ENCODE measurements around the gene HOXB1. TPM values are rescaled to one million over a fixed set of nuclear protein-coding genes. Genes with fewer than 3 reads are reported as not detected.
A peak's percentile ranks its signal among the peaks of the same experiment; 100 is the strongest.

The HOXB1 gene
- total RNA-seq, 1 experiment from 2014 or later: not detected

DNA sequence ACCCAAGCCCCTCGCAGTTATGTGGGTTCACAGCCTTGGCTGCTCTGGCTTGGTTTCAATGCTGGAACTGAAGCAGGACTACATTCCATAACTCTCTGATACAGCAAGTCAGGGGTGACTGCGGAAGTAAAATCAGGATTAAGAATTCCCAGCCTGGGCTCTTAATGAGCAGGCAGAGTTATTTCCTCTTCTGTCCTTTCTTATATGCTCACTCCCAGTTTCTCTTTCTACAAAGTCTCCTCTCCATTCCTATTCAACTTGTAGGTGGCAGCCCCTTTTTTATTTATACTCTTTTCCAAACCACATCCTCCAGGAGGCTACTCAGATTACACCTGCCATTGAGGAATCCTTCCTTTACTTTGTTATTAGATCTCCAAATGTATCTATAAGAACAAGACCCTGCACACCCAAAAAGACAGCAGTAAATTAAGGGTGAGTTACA lies 40.3 kb downstream of the HOXB1 start:
- Histone ChIP-seq H3K4me3 (ENCODE audit: low read depth in 2 of 2, low read length in 2 of 2) (no peak overlapping the region), H3K27me3 (ENCODE audit: control insufficient read depth, insufficient read depth, low read length) (no peaks in the 10 kb centered on the region), H3K4me1 (ENCODE audit: control insufficient read depth, insufficient read depth, low read length) (peaks cover 48% of the 10 kb centered on the region), H3K36me3 (ENCODE audit: control insufficient read depth, insufficient read depth, low read length) (no peaks in the 10 kb centered on the region), H3K9me3 (ENCODE audit: control insufficient read depth, insufficient read depth, low read depth, low read length) (no peaks in the 10 kb centered on the region), H3K27ac (ENCODE audit: low read length) (peak overlapping the region; percentile 55; the same call in 1 of the 2 replicates)
- BruUV-seq (replicated peaks): no TSS peak
- no peak for DNase-seq (ENCODE audit: low read depth, low spot score)
- ChIA-PET CTCF (interaction anchor here (1.0 kb wide), 1 partner anchor 51 kb away, joined by 3 read pairs; no protein-coding TSS in a partner anchor), POLR2A (no interaction called here)
- intact Hi-C loops (cut with micrococcal nuclease; ENCODE audit: unreplicated experiment) (loop anchor here (5.0 kb wide), 1 partner anchor 52 kb away; no protein-coding TSS in a partner anchor), in situ Hi-C loops (cut with HindIII; ENCODE audit: low pct_unique_long_range_greater_than_20kb, low sequenced_read_pairs) (no loop called here)
- ATAC-seq: no peak
- TF ChIP-seq, protein P1, sequence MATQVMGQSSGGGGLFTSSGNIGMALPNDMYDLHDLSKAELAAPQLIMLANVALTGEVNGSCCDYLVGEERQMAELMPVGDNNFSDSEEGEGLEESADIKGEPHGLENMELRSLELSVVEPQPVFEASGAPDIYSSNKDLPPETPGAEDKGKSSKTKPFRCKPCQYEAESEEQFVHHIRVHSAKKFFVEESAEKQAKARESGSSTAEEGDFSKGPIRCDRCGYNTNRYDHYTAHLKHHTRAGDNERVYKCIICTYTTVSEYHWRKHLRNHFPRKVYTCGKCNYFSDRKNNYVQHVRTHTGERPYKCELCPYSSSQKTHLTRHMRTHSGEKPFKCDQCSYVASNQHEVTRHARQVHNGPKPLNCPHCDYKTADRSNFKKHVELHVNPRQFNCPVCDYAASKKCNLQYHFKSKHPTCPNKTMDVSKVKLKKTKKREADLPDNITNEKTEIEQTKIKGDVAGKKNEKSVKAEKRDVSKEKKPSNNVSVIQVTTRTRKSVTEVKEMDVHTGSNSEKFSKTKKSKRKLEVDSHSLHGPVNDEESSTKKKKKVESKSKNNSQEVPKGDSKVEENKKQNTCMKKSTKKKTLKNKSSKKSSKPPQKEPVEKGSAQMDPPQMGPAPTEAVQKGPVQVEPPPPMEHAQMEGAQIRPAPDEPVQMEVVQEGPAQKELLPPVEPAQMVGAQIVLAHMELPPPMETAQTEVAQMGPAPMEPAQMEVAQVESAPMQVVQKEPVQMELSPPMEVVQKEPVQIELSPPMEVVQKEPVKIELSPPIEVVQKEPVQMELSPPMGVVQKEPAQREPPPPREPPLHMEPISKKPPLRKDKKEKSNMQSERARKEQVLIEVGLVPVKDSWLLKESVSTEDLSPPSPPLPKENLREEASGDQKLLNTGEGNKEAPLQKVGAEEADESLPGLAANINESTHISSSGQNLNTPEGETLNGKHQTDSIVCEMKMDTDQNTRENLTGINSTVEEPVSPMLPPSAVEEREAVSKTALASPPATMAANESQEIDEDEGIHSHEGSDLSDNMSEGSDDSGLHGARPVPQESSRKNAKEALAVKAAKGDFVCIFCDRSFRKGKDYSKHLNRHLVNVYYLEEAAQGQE (IDR thresholded peaks at IDR 0.05; ENCODE audit: insufficient read depth in 1 of 2, low read depth in 2 of 2, low read length in 1 of 2): no peak
- TF ChIP-seq, protein P2, sequence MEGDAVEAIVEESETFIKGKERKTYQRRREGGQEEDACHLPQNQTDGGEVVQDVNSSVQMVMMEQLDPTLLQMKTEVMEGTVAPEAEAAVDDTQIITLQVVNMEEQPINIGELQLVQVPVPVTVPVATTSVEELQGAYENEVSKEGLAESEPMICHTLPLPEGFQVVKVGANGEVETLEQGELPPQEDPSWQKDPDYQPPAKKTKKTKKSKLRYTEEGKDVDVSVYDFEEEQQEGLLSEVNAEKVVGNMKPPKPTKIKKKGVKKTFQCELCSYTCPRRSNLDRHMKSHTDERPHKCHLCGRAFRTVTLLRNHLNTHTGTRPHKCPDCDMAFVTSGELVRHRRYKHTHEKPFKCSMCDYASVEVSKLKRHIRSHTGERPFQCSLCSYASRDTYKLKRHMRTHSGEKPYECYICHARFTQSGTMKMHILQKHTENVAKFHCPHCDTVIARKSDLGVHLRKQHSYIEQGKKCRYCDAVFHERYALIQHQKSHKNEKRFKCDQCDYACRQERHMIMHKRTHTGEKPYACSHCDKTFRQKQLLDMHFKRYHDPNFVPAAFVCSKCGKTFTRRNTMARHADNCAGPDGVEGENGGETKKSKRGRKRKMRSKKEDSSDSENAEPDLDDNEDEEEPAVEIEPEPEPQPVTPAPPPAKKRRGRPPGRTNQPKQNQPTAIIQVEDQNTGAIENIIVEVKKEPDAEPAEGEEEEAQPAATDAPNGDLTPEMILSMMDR (IDR thresholded peaks at IDR 0.05): no peak
- TF ChIP-seq POLR2AphosphoS5 (IDR thresholded peaks at IDR 0.05; ENCODE audit: low read depth, low read length) (no peak), SIN3A (IDR thresholded peaks at IDR 0.05; ENCODE audit: borderline replicate concordance, insufficient read depth, low read depth, low read length) (no peak), TCF7L2 (IDR thresholded peaks at IDR 0.05; ENCODE audit: low read depth, low read length) (no peak)

- Histone ChIP-seq H3K27me3 (ENCODE audit: control insufficient read depth, insufficient read depth, low read length) (no peaks in the 10 kb centered on the region), H3K9me3 (ENCODE audit: control insufficient read depth, insufficient read depth, low read depth, low read length) (no peaks in the 10 kb centered on the region), H3K4me3 (ENCODE audit: low read depth in 2 of 2, low read length in 2 of 2) (no peak overlapping the region), H3K27ac (ENCODE audit: low read length) (peak overlapping the region; percentile 32; the same call in 1 of the 2 replicates), H3K4me1 (ENCODE audit: control insufficient read depth, insufficient read depth, low read length) (peaks cover 46% of the 10 kb centered on the region), H3K36me3 (ENCODE audit: control insufficient read depth, insufficient read depth, low read length) (no peaks in the 10 kb centered on the region)
- ChIA-PET CTCF (no interaction called here), POLR2A (no interaction called here)
- in situ Hi-C loops (cut with HindIII; ENCODE audit: low pct_unique_long_range_greater_than_20kb, low sequenced_read_pairs) (no loop called here), intact Hi-C loops (cut with micrococcal nuclease; ENCODE audit: unreplicated experiment) (loop anchor here (5.0 kb wide), 1 partner anchor 53 kb away; no protein-coding TSS in a partner anchor)
- ATAC-seq: no peak
- no TSS peak for BruUV-seq (replicated peaks)
- TF ChIP-seq SIN3A (IDR thresholded peaks at IDR 0.05; ENCODE audit: borderline replicate concordance, insufficient read depth, low read depth, low read length) (no peak), POLR2AphosphoS5 (IDR thresholded peaks at IDR 0.05; ENCODE audit: low read depth, low read length) (no peak), TCF7L2 (IDR thresholded peaks at IDR 0.05; ENCODE audit: low read depth, low read length) (no peak)
- TF ChIP-seq, protein P2 (IDR thresholded peaks at IDR 0.05): no peak
- TF ChIP-seq, protein P1 (IDR thresholded peaks at IDR 0.05; ENCODE audit: insufficient read depth in 1 of 2, low read depth in 2 of 2, low read length in 1 of 2): no peak
- DNase-seq (ENCODE audit: low read depth, low spot score): no peak
Observed at GRCh38 chr17:48489781-48490180, 41.0 kb downstream of the HOXB1 start.
